AG04449 (cell line): ENCODE data around the gene RBM28.
"Not testable (repeated sequence)": the region's sequence is repeated elsewhere in the genome, so short reads cannot be mapped to it uniquely, and the experiment has no call there.

ENCODE experiments used
- CTCF ChIA-PET: fragments of 350-600 bp; formaldehyde crosslinking; extraction: SDS; loops from one replicate; lab custom pipeline; 2021; ENCODE audit warnings: antibody characterized with exemption; lab: Yijun Ruan, JAX
- POLR2A ChIA-PET: fragments of 400-600, 350-600 bp; formaldehyde crosslinking; extraction: SDS; loops from one replicate; lab custom pipeline; 2020; ENCODE audit warnings: antibody characterized with exemption, inconsistent platforms; lab: Yijun Ruan, JAX
- DNase-seq: peaks from one replicate; pipeline ENCODE4 v3.0.0-alpha.2; 2010; ENCODE audit warnings: low read depth, low spot score
- H3K4me3 ChIP-seq: 2 replicates; pipeline ENCODE4 v1.5.1; 2011; ENCODE audit warnings: low read depth, mild to moderate bottlenecking, control low read depth, low read length
- TF ChIP-seq, protein P1 (sequence below): IDR thresholded peaks from one replicate; pipeline ENCODE4 v1.5.1; 2011; ENCODE audit warnings: mild to moderate bottlenecking, moderate library complexity, low read length, control low read depth, inconsistent platforms; ENCODE audit not compliant: insufficient read depth; ENCODE audit errors: missing control alignments

The RBM28 gene

DNA sequence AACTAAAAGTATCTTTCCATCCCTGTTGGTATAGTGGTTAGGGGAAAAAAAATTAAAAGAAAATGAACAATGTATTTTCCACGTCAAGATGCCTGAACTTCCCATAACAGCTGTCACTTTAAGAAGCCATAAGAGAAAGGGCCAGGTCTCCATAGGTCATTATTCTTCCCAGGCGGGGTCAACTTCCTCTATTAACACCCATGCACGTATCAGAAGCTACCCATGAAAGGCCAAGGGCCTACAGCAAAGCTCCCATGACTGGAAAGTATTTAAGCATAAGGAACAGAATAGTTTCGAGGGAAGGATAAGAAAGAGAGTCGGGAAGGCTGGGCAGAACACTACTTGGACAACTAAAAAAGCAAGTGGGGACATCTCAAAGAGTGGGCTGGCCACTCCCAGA, 40.1 kb downstream of the RBM28 start:
- POLR2A ChIA-PET = no interaction called here
- CTCF ChIA-PET = interaction anchor here (1.2 to 3.0 kb wide), 2 partner anchors 18 to 19 kb away, joined by 3 to 8 read pairs; no protein-coding TSS in a partner anchor
- TF ChIP-seq, protein P1, sequence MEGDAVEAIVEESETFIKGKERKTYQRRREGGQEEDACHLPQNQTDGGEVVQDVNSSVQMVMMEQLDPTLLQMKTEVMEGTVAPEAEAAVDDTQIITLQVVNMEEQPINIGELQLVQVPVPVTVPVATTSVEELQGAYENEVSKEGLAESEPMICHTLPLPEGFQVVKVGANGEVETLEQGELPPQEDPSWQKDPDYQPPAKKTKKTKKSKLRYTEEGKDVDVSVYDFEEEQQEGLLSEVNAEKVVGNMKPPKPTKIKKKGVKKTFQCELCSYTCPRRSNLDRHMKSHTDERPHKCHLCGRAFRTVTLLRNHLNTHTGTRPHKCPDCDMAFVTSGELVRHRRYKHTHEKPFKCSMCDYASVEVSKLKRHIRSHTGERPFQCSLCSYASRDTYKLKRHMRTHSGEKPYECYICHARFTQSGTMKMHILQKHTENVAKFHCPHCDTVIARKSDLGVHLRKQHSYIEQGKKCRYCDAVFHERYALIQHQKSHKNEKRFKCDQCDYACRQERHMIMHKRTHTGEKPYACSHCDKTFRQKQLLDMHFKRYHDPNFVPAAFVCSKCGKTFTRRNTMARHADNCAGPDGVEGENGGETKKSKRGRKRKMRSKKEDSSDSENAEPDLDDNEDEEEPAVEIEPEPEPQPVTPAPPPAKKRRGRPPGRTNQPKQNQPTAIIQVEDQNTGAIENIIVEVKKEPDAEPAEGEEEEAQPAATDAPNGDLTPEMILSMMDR = no peak
- DNase-seq = no peak
- H3K4me3 ChIP-seq = no peak overlapping the region

DNA sequence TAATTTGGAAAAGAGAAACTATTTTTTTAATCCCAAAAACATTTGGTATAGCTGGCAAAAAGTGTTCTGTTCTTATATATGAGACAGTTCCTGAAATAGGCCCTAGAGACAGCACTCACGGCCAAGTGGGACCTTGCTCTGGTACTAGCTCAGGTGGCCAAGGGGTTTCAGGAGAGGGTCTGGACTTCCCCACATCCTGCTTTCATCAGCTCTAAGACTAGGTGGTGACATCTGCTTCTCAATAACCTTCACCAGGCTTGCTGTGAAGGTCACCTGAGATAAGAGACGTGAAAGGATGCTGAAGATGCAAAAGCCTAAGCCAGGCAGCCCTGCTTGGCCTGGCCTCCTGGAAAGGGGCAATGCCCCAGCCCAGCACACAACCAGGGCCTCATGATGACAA, 40.6 kb downstream of the RBM28 start:
- CTCF ChIA-PET = interaction anchor here (1.2 to 3.0 kb wide), 3 partner anchors 8 to 20 kb away, joined by 3 to 8 read pairs (median 4); no protein-coding TSS in a partner anchor
- POLR2A ChIA-PET = interaction anchor here (0.6 kb wide), 1 partner anchor 26 kb away, joined by 3 read pairs; no protein-coding TSS in a partner anchor
- DNase-seq = no peak
- TF ChIP-seq, protein P1 = no peak
- H3K4me3 ChIP-seq = no peak overlapping the region

DNA sequence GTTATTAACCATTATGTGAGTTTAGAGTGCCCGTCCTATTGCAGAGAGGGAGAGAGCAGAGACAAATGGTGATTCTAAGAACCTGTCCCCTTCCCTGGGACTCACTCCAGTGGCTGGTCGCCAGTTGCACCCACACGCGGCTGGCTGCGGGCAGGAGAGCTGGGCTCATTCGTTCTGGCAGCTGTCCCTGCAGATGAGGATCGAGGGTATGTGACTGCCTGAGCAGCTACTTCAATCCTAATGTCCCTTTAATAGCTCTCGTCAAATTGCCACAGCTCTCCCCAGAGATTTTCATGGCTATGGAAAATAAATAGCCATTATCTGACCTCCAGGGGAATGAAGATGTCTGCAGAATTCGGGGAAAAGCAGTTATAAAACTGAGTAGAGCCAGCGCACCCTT, 41.6 kb downstream of the RBM28 start:
- no peak overlapping the region for H3K4me3 ChIP-seq
- no peak for DNase-seq
- ChIA-PET CTCF (interaction anchor here (1.3 to 3.0 kb wide), 3 partner anchors 9 to 35 kb away, joined by 3 to 8 read pairs (median 4); no protein-coding TSS in a partner anchor), POLR2A (no interaction called here)
- TF ChIP-seq, protein P1 = no peak

DNA sequence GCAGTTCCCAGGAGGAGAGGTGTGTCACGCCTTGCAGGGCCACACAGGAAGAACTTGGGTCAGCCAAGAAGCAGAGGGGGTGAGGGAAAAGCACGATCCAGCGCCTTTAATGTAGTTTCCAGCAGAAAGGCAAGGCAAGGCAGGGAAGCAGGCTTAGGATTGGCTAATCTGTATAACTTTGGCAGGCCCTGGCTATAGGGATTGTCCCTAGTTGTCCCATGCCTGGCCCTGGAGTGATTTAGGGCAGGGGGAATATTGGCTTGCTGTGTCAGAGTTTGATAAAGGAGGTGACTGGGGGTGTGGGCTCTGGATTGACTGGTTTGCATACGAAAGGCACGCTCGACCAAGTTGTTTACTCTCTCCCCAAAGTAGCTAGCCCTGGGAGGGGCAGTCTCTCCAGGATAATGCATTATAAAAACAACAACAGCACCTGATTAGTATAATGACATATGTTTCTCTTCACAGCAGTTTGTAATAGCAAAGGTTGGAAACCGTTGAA, 44.5 kb downstream of the RBM28 start:
- ChIA-PET POLR2A (no interaction called here), CTCF (no interaction called here)
- DNase-seq = no peak
- H3K4me3 ChIP-seq = no peak overlapping the region
- TF ChIP-seq, protein P1 = no peak

DNA sequence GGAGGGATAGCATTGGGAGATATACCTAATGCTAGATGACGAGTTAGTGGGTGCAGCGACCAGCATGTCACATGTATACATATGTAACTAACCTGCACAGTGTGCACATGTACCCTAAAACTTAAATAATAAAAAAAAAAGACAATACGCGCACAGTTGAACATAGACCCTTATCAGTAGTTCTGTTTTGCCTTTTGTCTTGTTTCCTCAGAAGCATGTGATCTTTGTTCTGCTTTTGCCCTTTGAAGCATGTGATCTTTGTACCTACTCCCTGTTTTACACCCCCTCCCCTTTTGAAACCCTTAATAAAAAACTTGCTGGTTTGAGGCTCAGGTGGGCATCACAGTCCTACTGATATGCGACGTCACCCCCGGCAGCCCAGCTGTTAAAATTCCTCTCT, 45.7 kb downstream of the RBM28 start:
- DNase-seq, H3K4me3 ChIP-seq, POLR2A ChIA-PET: not testable (repeated sequence)
- CTCF ChIA-PET = interaction anchor here (1.1 kb wide), 1 partner anchor 13 kb away, joined by 3 read pairs; no protein-coding TSS in a partner anchor

DNA sequence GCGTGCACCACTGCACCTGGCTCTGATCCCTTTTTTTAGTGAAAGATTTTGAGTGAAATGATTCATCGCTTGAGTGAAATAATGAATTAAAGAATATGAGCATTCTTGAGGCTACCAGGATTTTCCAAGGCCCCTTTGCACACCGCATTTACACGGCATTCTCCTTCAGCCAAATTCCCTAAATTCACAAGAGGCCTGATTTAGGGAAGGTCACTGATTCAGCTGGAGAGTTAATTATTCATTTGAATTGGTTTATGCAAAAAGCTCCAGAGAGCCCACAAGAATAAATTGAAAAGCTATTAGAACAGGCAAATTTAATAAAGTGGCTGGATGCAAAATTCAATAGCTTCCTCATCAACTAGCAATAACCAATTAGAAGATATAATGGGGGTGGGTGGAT, 56.2 kb downstream of the RBM28 start:
- CTCF ChIA-PET = interaction anchor here (1.0 kb wide), 1 partner anchor 35 kb away, joined by 4 read pairs; no protein-coding TSS in a partner anchor
- POLR2A ChIA-PET = no interaction called here
- TF ChIP-seq, protein P1 = no peak

DNA sequence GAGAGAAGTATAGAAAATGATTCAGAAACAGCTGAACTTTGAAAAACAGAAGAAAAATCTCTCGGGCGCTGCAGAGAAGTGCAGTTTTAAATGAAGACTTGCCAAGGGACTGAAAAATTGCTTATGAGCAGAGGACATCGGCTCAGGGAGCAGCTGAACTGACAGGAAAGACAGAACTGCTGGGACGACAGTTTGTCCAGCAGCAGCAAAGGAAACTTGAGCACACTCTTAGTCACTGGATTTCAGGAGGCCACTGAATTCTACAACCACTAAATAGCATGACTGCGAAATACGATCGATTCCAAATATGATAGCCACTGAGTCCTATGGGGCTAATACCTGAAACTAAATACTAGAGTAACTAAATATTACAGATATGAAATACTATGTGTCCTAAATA, 59.6 kb downstream of the RBM28 start:
- POLR2A ChIA-PET = no interaction called here
- TF ChIP-seq, protein P1 = no peak
- CTCF ChIA-PET = interaction anchor here (1.0 kb wide), 1 partner anchor 38 kb away, joined by 3 read pairs; no protein-coding TSS in a partner anchor
- no peak for DNase-seq
- H3K4me3 ChIP-seq = no peak overlapping the region

More for the DNA sequence above, 56.2 kb downstream of the RBM28 start:
- DNase-seq = no peak
- no peak overlapping the region for H3K4me3 ChIP-seq
